GM12878 (cell line): ENCODE results near the gene BBS4. TPM values are rescaled to one million over a fixed set of nuclear protein-coding genes. Genes with fewer than 3 reads are reported as not detected.

Source experiments
- KDM1A ChIP-seq: fragments of 200-600 bp; sonication (generic); IDR thresholded peaks from 2 replicates; pipeline ENCODE4 v1.6.1; 2016; ENCODE audit warnings: borderline replicate concordance
- MEF2A ChIP-seq: IDR thresholded peaks from 2 replicates; pipeline ENCODE4 v1.6.1; 2011; ENCODE audit warnings: low read depth, mild to moderate bottlenecking, low read length, moderate library complexity; ENCODE audit not compliant: insufficient read depth
- NBN ChIP-seq: fragments of 450-650 bp; IDR thresholded peaks from 2 replicates; pipeline ENCODE4 v1.6.1; 2016
- SMAD5 ChIP-seq: IDR thresholded peaks from 2 replicates; pipeline ENCODE4 v1.6.1; 2016; ENCODE audit warnings: antibody characterized with exemption, low read depth
- ZNF384 ChIP-seq: IDR thresholded peaks from 2 replicates; pipeline ENCODE4 v1.6.1; 2012; ENCODE audit warnings: low read depth, mild to moderate bottlenecking, low read length, improper control_type of control experiment, borderline replicate concordance
- polyA plus RNA-seq, 11 experiments: library from polyadenylated mRNA; depleted of rRNA in 4 of 11; unstranded in 6 of 11; stranded (reverse) in 5 of 11; fragments of >200 nt; fragmentation: Nextera tagmentation in 4 of 11; fragmentation: Illumina TruSeq in 1 of 11; extraction: Ambion mirVana in 4 of 11; extraction: Trizol in 1 of 11; gene quantifications; 1 replicate in 1 of 11; 2 replicates in 10 of 11; pipeline versions ENCODE4 v1.2.1 to v1.2.3, GENCODE V29; 2011 to 2016; ENCODE audit warnings: inconsistent platforms in 2 of 11, missing spikeins in 2 of 11, low read depth in 1 of 11
- total RNA-seq, 4 experiments: library from RNA; depleted of rRNA in 3 of 4; stranded (reverse); fragments of >200 nt in 3 of 4; fragmentation: Illumina TruSeq in 1 of 4; extraction: Trizol in 1 of 4; gene quantifications; 2 replicates each; pipeline versions ENCODE4 v1.2.1 to v1.2.3, GENCODE V29; 2013 to 2021
- TF ChIP-seq, protein P1 (sequence below), 3 experiments: IDR thresholded peaks in 2 of 3; conservative IDR thresholded peaks in 1 of 3; 2 replicates each; pipeline ENCODE4 v1.5.1; 2011; ENCODE audit warnings: low read depth in 3 of 3, low read length in 3 of 3, mild to moderate bottlenecking in 3 of 3, control low read depth in 2 of 3, moderate library complexity in 2 of 3, inconsistent platforms in 1 of 3, mixed read lengths in 1 of 3; ENCODE audit not compliant: control insufficient read depth in 2 of 3, insufficient read depth in 1 of 3; ENCODE audit errors: extremely low read depth in 1 of 3
- TF ChIP-seq, protein P2 (sequence below): fragments of 450-650 bp; IDR thresholded peaks from 2 replicates; pipeline ENCODE4 v1.6.1; 2017; ENCODE audit warnings: mild to moderate bottlenecking, low read depth, inconsistent platforms; ENCODE audit not compliant: poor library complexity, severe bottlenecking
- TF ChIP-seq, protein P3 (sequence below): fragments of 450-650 bp; IDR thresholded peaks from 2 replicates; pipeline ENCODE4 v1.6.1; 2017; ENCODE audit warnings: mild to moderate bottlenecking

Gene BBS4
- total and polyA plus RNA-seq, 10 of the 15 experiments (the other 5 are each of a cell fraction or from before 2014, with no cell fraction given), result 7.2 to 22.1 (median 9.9) TPM

DNA sequence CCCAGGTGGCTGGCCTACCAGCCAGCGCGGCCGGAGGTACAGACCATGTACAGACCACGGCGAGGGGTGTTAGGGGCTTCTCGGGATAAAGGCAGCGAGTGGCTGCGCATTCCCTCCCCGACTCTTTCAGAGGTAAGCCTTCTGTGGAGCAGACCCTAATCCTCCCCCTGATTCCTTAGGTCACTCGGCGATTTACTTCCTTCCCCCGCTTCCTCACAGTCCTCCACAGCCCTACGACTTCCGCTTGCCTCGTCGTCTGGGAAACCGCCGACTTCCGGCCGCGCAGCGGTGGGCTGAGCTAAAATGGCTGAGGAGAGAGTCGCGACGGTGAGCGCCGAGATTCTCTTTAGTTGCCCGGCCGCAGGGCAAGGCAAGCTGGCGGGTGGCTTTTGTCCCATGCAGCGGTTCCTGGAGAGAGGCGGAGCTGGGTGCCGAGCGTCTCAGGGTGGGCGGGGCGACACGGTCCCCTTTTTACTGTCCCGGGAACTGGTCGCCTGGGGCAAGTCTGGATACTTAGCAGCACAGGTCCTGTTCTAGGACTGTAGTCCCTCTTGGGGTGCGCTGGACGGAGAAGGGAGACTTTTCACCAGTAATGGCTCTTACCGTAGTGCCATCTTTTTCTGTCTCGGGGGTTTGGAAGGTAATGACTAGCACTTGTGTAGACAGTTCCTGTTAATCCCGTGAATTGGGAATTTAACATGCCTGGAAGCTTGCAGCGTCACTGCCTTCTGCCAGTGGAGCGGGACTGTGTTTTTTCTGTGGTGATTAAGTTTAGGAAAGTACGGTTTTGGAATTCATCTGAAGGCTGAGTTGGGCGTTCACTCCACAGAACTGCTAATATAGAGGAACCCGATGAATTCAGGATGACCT is at the start of gene BBS4, which contains the start of gene HIGD2B (continued):
- TF ChIP-seq, protein P1, sequence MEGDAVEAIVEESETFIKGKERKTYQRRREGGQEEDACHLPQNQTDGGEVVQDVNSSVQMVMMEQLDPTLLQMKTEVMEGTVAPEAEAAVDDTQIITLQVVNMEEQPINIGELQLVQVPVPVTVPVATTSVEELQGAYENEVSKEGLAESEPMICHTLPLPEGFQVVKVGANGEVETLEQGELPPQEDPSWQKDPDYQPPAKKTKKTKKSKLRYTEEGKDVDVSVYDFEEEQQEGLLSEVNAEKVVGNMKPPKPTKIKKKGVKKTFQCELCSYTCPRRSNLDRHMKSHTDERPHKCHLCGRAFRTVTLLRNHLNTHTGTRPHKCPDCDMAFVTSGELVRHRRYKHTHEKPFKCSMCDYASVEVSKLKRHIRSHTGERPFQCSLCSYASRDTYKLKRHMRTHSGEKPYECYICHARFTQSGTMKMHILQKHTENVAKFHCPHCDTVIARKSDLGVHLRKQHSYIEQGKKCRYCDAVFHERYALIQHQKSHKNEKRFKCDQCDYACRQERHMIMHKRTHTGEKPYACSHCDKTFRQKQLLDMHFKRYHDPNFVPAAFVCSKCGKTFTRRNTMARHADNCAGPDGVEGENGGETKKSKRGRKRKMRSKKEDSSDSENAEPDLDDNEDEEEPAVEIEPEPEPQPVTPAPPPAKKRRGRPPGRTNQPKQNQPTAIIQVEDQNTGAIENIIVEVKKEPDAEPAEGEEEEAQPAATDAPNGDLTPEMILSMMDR (IDR thresholded peaks at IDR 0.05 in 2 of 3, conservative IDR thresholded peaks at IDR 0.05 in 1 of 3; ENCODE audit: control insufficient read depth in 2 of 3, extremely low read depth in 1 of 3, insufficient read depth in 1 of 3, low read depth in 3 of 3, low read length in 3 of 3), result no peak
- peak; percentile 83; the same call in 1 of the 2 replicates for TF ChIP-seq NBN
- no peak for TF ChIP-seq ZNF384
- TF ChIP-seq MEF2A, result no peak
- TF ChIP-seq SMAD5, result peak; percentile 73; the same call in 1 of the 2 replicates
- no peak for TF ChIP-seq KDM1A
- TF ChIP-seq, protein P2, sequence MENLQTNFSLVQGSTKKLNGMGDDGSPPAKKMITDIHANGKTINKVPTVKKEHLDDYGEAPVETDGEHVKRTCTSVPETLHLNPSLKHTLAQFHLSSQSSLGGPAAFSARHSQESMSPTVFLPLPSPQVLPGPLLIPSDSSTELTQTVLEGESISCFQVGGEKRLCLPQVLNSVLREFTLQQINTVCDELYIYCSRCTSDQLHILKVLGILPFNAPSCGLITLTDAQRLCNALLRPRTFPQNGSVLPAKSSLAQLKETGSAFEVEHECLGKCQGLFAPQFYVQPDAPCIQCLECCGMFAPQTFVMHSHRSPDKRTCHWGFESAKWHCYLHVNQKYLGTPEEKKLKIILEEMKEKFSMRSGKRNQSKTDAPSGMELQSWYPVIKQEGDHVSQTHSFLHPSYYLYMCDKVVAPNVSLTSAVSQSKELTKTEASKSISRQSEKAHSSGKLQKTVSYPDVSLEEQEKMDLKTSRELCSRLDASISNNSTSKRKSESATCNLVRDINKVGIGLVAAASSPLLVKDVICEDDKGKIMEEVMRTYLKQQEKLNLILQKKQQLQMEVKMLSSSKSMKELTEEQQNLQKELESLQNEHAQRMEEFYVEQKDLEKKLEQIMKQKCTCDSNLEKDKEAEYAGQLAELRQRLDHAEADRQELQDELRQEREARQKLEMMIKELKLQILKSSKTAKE, result no peak
- TF ChIP-seq, protein P3, sequence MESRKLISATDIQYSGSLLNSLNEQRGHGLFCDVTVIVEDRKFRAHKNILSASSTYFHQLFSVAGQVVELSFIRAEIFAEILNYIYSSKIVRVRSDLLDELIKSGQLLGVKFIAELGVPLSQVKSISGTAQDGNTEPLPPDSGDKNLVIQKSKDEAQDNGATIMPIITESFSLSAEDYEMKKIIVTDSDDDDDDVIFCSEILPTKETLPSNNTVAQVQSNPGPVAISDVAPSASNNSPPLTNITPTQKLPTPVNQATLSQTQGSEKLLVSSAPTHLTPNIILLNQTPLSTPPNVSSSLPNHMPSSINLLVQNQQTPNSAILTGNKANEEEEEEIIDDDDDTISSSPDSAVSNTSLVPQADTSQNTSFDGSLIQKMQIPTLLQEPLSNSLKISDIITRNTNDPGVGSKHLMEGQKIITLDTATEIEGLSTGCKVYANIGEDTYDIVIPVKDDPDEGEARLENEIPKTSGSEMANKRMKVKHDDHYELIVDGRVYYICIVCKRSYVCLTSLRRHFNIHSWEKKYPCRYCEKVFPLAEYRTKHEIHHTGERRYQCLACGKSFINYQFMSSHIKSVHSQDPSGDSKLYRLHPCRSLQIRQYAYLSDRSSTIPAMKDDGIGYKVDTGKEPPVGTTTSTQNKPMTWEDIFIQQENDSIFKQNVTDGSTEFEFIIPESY, result no peak
